OCI-LY3 (cell line): Measurements from ENCODE around the gene SETBP1.

Source experiments
- CTCF ChIP-seq: fragments of 200-600, 300-600 bp; sonication (generic); IDR thresholded peaks from 2 replicates; pipeline ENCODE4 v1.5.1; 2014; ENCODE audit warnings: antibody characterized with exemption, low read length, low read depth
- EZH2phosphoT487 ChIP-seq: fragments of 200-600 bp; shearing (Covaris generic); IDR thresholded peaks from 2 replicates; pipeline ENCODE4 v1.6.1; 2018; ENCODE audit warnings: antibody characterized with exemption, mixed run types, low read depth

GRCh38 chr18:44977856-44978255, 297.2 kb downstream of the SETBP1 start:
- TF ChIP-seq CTCF (no peak), EZH2phosphoT487 (no peak)
